ENCODE results near the gene DNAJA2.

The DNAJA2 gene

GRCh38 chr16:46997844-46998243, 24.4 kb upstream of the DNAJA2 start:
- no peaks in the 10 kb centered on the region for H3K36me3 Mint-ChIP-seq (ENCODE audit: low read depth)
- H3K4me1 Mint-ChIP-seq: peaks cover 8% of the 10 kb centered on the region
- TF ChIP-seq CTCF (IDR thresholded peaks at IDR 0.05): no peak
- DNase-seq: no peak
- no peaks in the 10 kb centered on the region for H3K27me3 Mint-ChIP-seq (ENCODE audit: low read depth, poor library complexity)
- no peak overlapping the region for H3K4me3 Mint-ChIP-seq
- no peak overlapping the region for H3K27ac Mint-ChIP-seq
- peaks cover 25% of the 10 kb centered on the region for H3K9me3 Mint-ChIP-seq

- no peak for TF ChIP-seq CTCF (IDR thresholded peaks at IDR 0.05)
- Mint-ChIP-seq H3K9me3 (peaks cover 27% of the 10 kb centered on the region), H3K36me3 (ENCODE audit: low read depth) (no peaks in the 10 kb centered on the region), H3K4me3 (no peak overlapping the region), H3K27me3 (ENCODE audit: low read depth, poor library complexity) (no peaks in the 10 kb centered on the region), H3K4me1 (peaks cover 8% of the 10 kb centered on the region), H3K27ac (no peak overlapping the region)
- DNase-seq: no peak
Observed at GRCh38 chr16:46996952-46997458, 23.5 kb upstream of the DNAJA2 start.

GRCh38 chr16:46996391-46996790, 22.9 kb upstream of the DNAJA2 start:
- Mint-ChIP-seq H3K27me3 (ENCODE audit: low read depth, poor library complexity) (no peaks in the 10 kb centered on the region), H3K4me1 (peaks cover 8% of the 10 kb centered on the region), H3K27ac (no peak overlapping the region), H3K36me3 (ENCODE audit: low read depth) (no peaks in the 10 kb centered on the region), H3K9me3 (peaks cover 27% of the 10 kb centered on the region), H3K4me3 (no peak overlapping the region)
- TF ChIP-seq CTCF (IDR thresholded peaks at IDR 0.05): no peak
- no peak for DNase-seq

GRCh38 chr16:46991729-46992704, 18.5 kb upstream of the DNAJA2 start:
- no peak for TF ChIP-seq CTCF (IDR thresholded peaks at IDR 0.05)
- no peak overlapping the region for H3K27ac Mint-ChIP-seq
- no peak overlapping the region for H3K4me3 Mint-ChIP-seq
- peaks cover 21% of the 10 kb centered on the region for H3K9me3 Mint-ChIP-seq
- no peaks in the 10 kb centered on the region for H3K27me3 Mint-ChIP-seq (ENCODE audit: low read depth, poor library complexity)
- peaks cover 8% of the 10 kb centered on the region for H3K4me1 Mint-ChIP-seq
- no peaks in the 10 kb centered on the region for H3K36me3 Mint-ChIP-seq (ENCODE audit: low read depth)
- no peak for DNase-seq

DNA sequence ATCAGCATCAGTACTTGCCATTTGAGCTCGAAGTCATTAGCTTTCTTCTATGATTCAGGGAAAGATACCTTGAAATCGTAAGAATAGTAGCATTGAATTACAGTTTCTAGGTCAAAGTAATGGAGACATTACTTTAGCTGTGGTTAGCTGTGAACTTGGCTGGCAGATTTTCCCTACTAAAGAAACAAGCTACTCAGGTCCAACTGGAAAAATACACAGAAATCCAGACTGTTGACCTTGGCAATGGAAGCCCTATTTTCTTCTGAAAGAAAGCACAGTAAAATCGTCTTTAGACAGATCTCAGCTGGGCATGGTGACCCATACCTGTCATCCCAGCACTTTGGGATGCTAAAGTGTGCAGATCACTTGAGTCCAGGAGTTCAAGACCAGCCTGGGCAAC, 13.4 kb upstream of the DNAJA2 start:
- no peak overlapping the region for H3K4me3 Mint-ChIP-seq
- no peak overlapping the region for H3K27ac Mint-ChIP-seq
- H3K9me3 Mint-ChIP-seq: peaks cover 6% of the 10 kb centered on the region
- TF ChIP-seq CTCF (IDR thresholded peaks at IDR 0.05): no peak
- no peaks in the 10 kb centered on the region for H3K36me3 Mint-ChIP-seq (ENCODE audit: low read depth)
- H3K4me1 Mint-ChIP-seq: no peaks in the 10 kb centered on the region
- DNase-seq: no peak
- H3K27me3 Mint-ChIP-seq (ENCODE audit: low read depth, poor library complexity): peaks cover 5% of the 10 kb centered on the region
